NCI-H2171 (cell line): ENCODE measurements around the gene TRAFD1.
"Not testable (repeated sequence)": the region's sequence is repeated elsewhere in the genome, so short reads cannot be mapped to it uniquely, and the experiment has no call there.

Source experiments
- DNase-seq: peaks from one replicate; lab custom pipeline; 2025; lab: John Stamatoyannopoulos, UW

TRAFD1 gene

DNA sequence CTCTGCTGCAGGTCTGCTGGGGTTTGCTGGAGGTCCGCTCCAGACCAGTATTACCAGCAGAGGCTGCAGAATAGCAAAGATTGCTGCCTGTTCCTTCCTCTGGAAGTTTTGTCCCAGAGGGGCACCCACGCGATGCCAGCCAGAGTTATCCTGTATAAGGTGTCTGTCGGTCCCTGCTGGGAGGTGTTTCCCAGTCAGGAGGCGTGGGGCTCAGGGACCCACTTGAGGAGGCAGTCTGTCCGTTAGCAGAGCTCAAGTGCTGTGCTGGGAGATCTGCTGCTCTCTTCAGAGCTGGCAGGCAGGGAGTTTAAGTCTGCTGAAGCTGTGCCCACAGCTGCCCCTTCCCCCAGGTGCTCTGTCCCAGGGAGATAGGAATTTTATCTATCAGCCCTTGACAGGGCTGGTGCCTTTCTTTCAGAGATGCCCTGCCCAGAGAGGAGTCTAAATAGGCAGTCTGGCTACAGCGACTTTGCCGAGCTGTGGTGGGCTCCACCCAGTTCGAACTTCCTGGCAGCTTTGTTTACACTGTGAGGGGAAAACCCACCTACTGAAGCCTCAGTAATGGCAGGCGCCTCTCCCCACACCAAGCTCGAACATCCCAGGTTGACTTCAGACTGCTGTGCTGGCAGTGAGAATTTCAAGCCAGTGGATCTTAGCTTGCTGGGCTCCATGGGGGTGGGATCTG is 33.2 kb downstream of the TRAFD1 start:
- DNase-seq, result not testable (repeated sequence)

GRCh38 chr12:112159146-112159541 is 33.8 kb downstream of the TRAFD1 start:
- no peak for DNase-seq

GRCh38 chr12:112160611-112161010 is 35.3 kb downstream of the TRAFD1 start:
- DNase-seq, result no peak

DNA sequence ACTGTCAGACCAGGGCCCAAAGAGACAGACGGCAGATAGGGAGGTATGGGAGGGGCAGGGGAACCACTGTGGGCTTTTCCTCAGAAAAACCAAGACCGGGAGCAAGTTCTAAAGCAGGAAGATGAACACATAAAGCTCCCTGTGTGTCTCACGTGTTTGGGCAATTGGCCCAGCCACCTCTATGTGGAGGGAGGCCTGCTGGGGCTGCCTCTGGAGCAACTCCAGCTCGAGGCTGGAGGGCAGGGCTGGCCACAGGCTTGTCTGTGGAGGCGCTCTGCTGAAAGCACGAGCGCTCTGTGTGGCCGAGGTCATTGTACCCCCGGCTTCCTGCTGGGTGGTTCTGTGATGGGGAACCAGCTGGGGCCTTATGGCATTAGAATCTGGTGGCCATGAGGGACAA is 36.4 kb downstream of the TRAFD1 start:
- DNase-seq, result no peak

DNA sequence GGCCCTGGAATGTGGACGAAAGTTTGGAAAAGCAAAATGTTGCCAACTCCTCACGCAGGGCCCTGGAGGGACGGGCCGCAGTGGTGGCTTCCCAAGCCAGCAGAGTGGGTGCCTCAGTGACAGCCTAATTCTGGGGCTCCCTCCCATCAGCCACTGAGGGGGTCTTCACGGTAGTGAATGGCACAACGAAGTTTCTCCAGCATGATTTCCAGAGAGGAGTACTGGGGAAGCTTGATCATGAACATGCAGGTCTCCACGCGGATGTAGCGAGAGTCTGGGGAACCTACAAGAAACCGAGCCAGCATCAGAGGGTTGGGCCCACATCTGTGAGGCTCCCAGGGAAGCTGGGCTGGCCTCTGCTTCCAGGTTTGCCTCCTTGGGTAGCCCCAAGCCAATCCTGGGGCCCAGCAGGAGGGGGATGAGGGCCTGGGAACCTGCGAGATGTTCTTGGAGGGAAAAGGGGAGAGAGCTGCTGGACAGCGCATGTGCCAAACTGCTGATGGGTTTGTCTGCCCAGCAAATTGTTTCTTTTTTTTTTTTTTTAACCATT is 37.0 kb downstream of the TRAFD1 start:
- DNase-seq, result no peak

- no peak for DNase-seq
Measured at GRCh38 chr12:112163056-112163455, 37.7 kb downstream of the TRAFD1 start.

DNA sequence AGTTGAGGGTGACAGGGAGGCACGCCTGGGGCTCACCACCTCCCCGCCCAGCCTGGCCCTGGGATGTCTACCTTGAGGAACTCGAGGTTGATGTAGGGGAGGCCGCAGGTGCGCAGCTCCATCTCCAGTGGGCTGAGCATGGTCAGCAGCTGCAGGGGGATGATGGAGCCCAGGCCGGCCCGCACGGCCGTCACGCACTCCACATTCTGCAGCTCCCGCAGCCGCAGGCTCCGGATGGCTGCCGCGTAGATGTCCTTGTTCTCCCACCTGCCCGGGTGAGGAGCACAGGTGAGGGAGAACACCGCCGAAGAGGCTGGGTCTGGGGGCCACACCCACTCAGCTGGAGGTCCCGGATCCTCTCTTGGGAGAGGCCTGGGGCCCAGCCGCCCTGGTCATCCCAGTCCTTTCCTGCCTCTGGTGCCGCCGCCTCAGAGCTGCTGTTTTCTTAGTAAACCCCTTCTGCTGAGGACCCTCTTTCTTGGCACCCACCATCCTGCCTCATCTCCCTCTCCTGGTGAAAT is 38.2 kb downstream of the TRAFD1 start:
- DNase-seq, result no peak

DNA sequence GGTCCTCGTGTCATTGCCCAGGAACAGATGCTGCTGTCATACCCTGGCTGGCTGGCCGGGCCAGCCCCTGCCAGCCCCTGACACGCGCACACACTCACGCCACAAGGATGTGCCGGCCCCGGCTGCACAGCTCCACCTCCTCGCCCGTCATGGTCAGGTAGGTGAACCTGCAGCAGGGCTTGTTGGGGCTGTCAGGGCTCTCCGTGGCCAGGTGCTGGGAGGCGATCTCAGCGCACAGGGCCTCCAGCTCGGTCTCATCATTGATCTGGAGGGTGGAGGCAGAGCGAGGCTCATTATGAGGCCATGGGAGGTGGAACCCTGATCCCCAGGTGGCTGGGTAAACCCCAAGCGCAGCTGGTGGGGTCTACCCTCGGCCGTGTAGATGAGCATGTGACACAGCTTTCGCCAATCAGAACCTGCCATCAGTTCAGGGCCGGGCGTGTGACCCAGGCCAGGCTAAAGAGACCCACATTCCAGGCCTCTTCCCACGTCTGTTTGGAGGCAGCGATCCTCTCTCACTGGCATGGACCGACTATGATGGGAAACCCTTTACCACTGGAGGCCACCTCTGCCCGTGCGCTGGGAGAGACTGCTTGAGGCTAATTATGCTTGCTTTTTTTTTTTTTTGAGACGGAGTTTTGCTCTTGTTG is 38.8 kb downstream of the TRAFD1 start:
- DNase-seq, result no peak

DNA sequence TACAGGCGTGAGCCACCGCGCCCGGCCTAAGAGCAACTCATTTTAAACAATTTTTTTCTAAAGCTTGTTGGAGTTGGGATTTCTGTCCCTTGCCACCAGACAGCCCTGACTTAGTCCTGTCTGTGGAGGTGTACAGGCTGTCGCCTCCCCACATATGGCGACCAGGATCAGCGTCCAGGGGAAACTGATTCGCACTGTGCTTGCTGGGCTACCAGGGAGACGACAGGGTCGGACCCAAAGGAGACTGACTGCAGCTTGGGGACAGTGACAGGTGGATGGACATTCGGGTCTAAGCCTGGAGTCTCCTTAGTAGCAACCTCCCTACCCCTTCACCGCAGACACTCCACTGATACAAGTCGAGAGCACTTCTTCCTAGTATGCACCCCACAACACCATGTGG is 40.3 kb downstream of the TRAFD1 start:
- no peak for DNase-seq

- no peak for DNase-seq
Measured at GRCh38 chr12:112166051-112167015, 41.0 kb downstream of the TRAFD1 start.

DNA sequence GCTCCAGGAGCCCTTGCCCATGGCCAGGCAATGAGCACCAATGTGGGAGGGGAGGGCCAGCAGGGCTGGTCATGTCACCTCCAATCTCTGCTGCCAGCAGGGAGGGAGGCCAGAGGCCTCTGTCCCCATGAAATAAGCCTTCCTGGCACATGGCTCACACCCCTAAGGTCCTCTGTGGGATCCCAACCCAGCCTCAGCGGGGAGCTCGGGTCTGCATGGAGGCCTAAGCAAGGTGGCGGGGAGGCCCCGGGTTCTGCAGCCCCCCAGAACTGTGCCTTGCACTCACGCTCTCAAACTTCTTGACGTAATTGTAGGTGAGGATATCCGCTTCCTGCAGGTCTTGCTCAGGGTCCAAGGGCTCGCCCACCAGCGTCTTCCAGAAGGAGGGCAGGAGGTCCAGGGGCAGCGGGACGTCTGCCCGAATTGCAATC is 41.7 kb downstream of the TRAFD1 start:
- no peak for DNase-seq

- DNase-seq, result no peak
Measured at GRCh38 chr12:112167718-112168525, 42.6 kb downstream of the TRAFD1 start.

DNA sequence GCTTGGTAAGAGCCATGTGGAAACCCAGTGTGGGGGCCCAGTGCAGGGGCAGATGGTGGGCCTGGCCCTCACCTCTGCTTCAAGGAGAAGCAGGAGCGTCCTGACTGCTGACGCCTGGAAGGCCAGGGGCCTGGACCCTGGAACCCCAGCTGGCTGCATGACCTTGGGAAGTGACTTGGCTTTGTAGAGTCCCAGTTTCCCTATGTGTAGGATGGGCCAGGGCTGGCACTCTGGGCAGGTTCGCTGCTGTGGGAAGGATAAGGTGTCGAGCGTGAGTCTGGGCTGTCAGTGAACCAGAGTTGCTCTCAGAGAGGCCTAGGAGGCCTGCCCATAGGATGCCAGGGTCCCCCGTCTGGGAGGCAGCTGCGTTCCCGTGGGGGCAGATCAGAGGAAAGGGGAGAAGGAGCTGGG is 43.2 kb downstream of the TRAFD1 start:
- no peak for DNase-seq

DNA sequence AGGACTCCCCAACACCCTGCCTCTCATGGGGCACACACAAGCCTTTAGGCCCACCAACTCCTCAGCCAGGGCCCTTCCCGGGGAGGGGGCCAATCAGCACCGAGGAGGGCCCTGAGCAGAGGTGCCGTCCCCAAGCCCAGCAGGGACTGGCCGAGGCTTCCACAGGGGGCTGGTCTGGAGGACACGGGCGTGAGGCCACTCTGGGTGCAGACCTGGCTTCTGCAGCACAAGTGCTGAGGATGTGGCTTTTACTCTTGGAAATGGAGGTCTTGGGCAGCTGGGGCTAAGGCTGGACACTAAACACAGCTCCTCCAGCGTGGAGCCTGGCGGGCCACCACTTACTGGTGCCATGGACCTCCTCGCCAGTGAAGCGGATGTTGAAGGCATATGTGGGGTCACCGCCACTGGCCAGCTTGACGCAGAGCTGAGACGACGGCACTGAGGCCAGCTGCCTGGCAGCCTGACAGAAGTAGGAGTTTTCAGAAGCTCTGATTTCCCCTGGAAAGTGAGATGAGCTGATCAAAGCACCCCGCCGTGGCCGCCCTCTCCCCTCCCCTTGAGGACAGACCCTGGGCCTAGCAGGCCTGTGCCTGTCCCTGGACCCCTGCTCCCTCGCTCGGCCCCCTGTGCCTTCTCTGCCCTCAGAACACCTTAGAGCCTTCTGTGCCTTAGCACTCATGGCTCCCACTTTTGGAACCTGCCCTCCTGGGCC is 44.0 kb downstream of the TRAFD1 start:
- no peak for DNase-seq

DNA sequence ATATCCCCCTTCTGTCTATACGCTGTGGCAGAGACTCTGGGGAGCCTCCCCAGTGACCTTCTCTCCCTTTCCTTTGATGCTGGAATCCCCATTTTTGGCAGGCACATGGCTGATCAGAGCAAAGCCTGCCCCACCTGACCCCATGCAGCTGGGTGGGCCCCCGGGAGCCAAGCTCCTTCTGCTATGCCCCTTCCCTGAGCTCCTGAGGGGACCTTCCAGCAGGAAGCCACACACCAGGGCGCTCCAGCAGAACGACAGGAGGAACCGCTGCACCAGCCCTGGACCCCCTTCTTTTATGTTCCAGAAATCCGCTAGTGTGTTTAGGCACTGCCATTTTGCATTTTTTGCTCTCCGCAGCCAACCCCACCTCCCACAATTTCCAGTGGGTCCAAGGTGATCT is 44.6 kb downstream of the TRAFD1 start:
- DNase-seq, result no peak

DNA sequence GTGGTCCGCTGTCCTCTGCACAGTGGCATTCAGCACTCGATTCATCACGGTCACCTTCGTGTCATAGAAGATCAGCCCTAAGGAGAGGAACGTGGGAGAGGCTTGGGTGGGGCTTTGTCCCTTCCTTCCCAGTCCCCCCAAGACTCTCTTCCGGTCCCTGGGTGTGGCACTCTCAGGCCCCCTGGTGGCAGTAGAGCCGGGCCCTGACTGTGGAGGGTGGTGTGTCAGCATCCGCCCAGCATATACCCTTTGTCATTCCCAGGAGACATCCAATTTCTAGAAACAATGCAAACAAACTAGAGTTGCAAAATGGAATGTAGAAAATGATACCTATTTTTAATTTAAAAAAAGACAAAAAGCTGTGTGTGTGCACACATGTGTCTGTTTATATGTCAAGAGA is 45.0 kb downstream of the TRAFD1 start:
- no peak for DNase-seq

- DNase-seq, result no peak
Measured at GRCh38 chr12:112170971-112171596, 45.7 kb downstream of the TRAFD1 start.

DNA sequence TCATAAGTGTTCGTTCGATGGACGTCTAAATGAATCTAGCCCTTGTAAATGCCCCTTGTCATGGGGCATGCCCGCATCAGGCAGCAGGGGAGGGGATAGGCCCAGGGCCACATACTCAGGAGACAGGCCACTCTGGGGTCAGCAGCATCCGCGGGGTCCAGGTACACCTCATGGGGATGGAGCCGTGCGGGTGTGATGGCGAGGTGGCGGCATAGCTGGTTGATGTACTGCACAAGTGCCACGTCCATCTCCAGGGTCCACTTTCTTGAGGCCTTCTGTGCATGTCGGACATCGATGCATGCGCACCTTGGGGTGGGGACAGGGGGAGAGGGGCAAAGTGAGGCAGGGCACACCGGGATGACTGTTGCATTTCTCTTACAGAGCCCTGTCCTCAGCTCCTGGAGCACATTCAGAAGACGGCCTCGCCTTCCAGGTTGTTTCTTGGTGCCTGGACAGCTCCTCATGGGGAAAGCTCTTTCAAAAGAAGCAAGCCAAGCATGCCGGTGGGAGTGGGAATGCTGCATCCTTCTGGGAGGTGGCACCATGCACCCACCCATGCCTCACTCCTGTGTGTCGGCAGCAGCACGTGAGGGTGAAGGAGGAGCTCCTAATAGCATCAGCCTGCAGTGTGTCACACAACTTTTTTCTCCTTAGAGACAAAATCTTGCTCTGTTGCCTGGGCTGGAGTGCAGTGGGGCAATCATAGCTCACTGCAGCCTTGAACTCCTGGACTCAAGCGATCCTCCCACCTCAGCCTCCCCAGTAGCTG is 47.4 kb downstream of the TRAFD1 start:
- no peak for DNase-seq

DNA sequence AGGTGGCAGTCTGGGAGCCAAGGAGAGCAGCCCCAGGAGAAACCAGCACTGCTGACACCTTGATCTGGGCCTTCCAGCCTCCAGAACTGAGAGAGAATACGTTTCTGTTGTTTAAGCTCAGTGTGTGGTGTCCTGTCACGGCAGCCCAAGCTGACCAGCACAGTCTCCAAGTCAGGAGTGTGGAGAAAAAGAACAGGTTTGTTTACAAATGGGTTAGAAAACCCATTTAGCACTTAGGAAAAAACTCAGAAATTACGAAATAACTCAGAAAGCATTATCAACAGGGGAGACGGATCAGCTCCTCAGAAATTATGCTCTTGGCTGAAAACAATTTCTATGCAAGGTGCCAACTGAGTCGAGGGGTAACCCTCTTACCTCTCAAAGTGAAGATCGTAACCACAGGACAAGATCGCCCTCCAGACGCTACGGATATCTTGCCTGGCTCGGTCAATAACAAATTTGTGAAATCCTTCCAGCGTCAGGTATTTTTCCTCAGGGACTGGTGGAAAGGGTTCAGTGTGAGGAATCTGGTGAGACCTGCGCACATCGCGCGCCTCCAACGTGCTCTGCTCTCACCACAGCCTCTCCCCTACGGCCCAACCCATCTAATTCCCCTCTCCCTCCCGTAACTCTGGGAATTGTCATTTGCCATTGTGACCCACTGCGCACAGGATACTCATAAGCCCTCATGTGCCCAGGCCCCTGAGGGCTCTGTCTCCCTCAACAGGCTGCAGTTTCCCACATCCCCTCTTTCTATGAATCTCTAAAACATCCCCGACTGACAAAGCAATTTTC is 50.2 kb downstream of the TRAFD1 start:
- DNase-seq, result no peak
